GM21528 (cell line): ENCODE results near the gene RIMS1.
"Not testable (repeated sequence)": the region's sequence is repeated elsewhere in the genome, so short reads cannot be mapped to it uniquely, and the experiment has no call there.

Source experiments
- ATAC-seq: cut with Tn5 transposase; IDR thresholded peaks from one replicate; pipeline ENCODE4 v1.9.1; 2021; ENCODE audit warnings: mild to moderate bottlenecking, moderate library complexity; ENCODE audit not compliant: unreplicated experiment, low FRiP score

Gene RIMS1

GRCh38 chr6:72290620-72291019, 404.3 kb downstream of the RIMS1 start:
- no peak for ATAC-seq

GRCh38 chr6:72296375-72296774, 410.0 kb downstream of the RIMS1 start:
- no peak for ATAC-seq

- no peak for ATAC-seq
These were observed 419.6 kb downstream of the RIMS1 start for GRCh38 chr6:72305971-72306370.

GRCh38 chr6:72316675-72317380, 430.5 kb downstream of the RIMS1 start:
- no peak for ATAC-seq

GRCh38 chr6:72321788-72322187, 435.4 kb downstream of the RIMS1 start:
- ATAC-seq = no peak

GRCh38 chr6:72322771-72323170, 436.4 kb downstream of the RIMS1 start:
- ATAC-seq = no peak

GRCh38 chr6:72324591-72324990, 438.2 kb downstream of the RIMS1 start:
- ATAC-seq = no peak

GRCh38 chr6:72328775-72329174, 442.4 kb downstream of the RIMS1 start:
- ATAC-seq = no peak

GRCh38 chr6:72335203-72335602, 448.9 kb downstream of the RIMS1 start:
- ATAC-seq = not testable (repeated sequence)

GRCh38 chr6:72348926-72349325, 462.6 kb downstream of the RIMS1 start:
- no peak for ATAC-seq

- no peak for ATAC-seq
These were observed 464.0 kb downstream of the RIMS1 start for GRCh38 chr6:72350296-72350881.

- no peak for ATAC-seq
These were observed 477.7 kb downstream of the RIMS1 start for GRCh38 chr6:72363844-72364740.

GRCh38 chr6:72365773-72366172, 479.4 kb downstream of the RIMS1 start:
- ATAC-seq = peak; percentile 53

- ATAC-seq = no peak
These were observed 481.1 kb downstream of the RIMS1 start for GRCh38 chr6:72367439-72367838.

- ATAC-seq = no peak
These were observed 485.1 kb downstream of the RIMS1 start for GRCh38 chr6:72371473-72371872.

- ATAC-seq = no peak
These were observed 487.8 kb downstream of the RIMS1 start for GRCh38 chr6:72374172-72374571.

GRCh38 chr6:72374857-72375256, 488.5 kb downstream of the RIMS1 start:
- no peak for ATAC-seq

- ATAC-seq = no peak
These were observed 490.4 kb downstream of the RIMS1 start for GRCh38 chr6:72376736-72377135.

GRCh38 chr6:72381076-72381475, 494.7 kb downstream of the RIMS1 start:
- no peak for ATAC-seq

- ATAC-seq = peak; percentile 98
These were observed 496.5 kb downstream of the RIMS1 start for GRCh38 chr6:72382602-72383529.
